Keratinocyte (primary cell): Measurements from ENCODE around the gene CASP9. TPM values are rescaled to one million over a fixed set of nuclear protein-coding genes. Genes with fewer than 3 reads are reported as not detected.

Experiments used
- DNase-seq: peaks from one replicate; pipeline ENCODE4 v3.0.0-alpha.2; 2011; ENCODE audit warnings: low read depth, missing footprints, low spot score
- FAIRE-seq: peaks from 2 replicates; lab custom pipeline; 2011; peaks lifted over from hg19 to GRCh38; lab: Jason Lieb, UNC
- H2AFZ ChIP-seq: 2 replicates; pipeline ENCODE4 v1.6.0; 2012; ENCODE audit warnings: low read length, control low read depth, inconsistent platforms; ENCODE audit not compliant: control insufficient read depth
- H3K27ac ChIP-seq: 2 replicates; pipeline ENCODE4 v1.5.1; 2011; ENCODE audit warnings: low read length; ENCODE audit not compliant: control insufficient read depth, insufficient read depth
- H3K27me3 ChIP-seq: 3 replicates; pipeline ENCODE4 v1.6.0; 2011; ENCODE audit warnings: low read length; ENCODE audit not compliant: control insufficient read depth, insufficient read depth; ENCODE audit errors: extremely low read depth
- H3K36me3 ChIP-seq, 2 experiments: 2 replicates in 1 of 2; 3 replicates in 1 of 2; pipeline ENCODE4 v1.5.1; 2011; ENCODE audit warnings: low read length in 2 of 2, mild to moderate bottlenecking in 1 of 2; ENCODE audit not compliant: control insufficient read depth in 2 of 2, insufficient read depth in 2 of 2; ENCODE audit errors: extremely low read depth in 1 of 2
- H3K4me1 ChIP-seq: 3 replicates; pipeline ENCODE4 v1.5.1; 2011; ENCODE audit warnings: low read length; ENCODE audit not compliant: control insufficient read depth, insufficient read depth; ENCODE audit errors: extremely low read depth
- H3K4me2 ChIP-seq: 3 replicates; pipeline ENCODE4 v1.6.0; 2011; ENCODE audit warnings: low read depth, low read length; ENCODE audit not compliant: control insufficient read depth, insufficient read depth; ENCODE audit errors: extremely low read depth
- H3K4me3 ChIP-seq, 3 experiments: fragments of 200-600 bp in 1 of 3; sonication (generic) in 1 of 3; 2 replicates in 2 of 3; 3 replicates in 1 of 3; pipeline ENCODE4 v1.5.1; 2011 to 2016; ENCODE audit warnings: low read length in 3 of 3, mild to moderate bottlenecking in 3 of 3, control low read depth in 2 of 3, inconsistent platforms in 1 of 3, low read depth in 1 of 3, mixed read lengths in 1 of 3, mixed run types in 1 of 3, moderate library complexity in 1 of 3; ENCODE audit not compliant: control insufficient read depth in 2 of 3, insufficient read depth in 2 of 3; ENCODE audit errors: extremely low read depth in 1 of 3
- H3K79me2 ChIP-seq: 2 replicates; pipeline ENCODE4 v1.6.0; 2012; ENCODE audit warnings: low read length; ENCODE audit not compliant: control insufficient read depth, insufficient read depth
- H3K9ac ChIP-seq: 3 replicates; pipeline ENCODE4 v1.6.0; 2011; ENCODE audit warnings: low read length; ENCODE audit not compliant: control insufficient read depth, insufficient read depth; ENCODE audit errors: extremely low read depth
- H3K9me1 ChIP-seq: 3 replicates; pipeline ENCODE4 v1.6.0; 2011; ENCODE audit warnings: low read length; ENCODE audit not compliant: control insufficient read depth, insufficient read depth; ENCODE audit errors: extremely low read depth
- H3K9me3 ChIP-seq: 2 replicates; pipeline ENCODE4 v1.5.1; 2012; ENCODE audit warnings: low read depth, low read length; ENCODE audit not compliant: control insufficient read depth
- H4K20me1 ChIP-seq: 3 replicates; pipeline ENCODE4 v1.6.0; 2011; ENCODE audit warnings: low read length; ENCODE audit not compliant: control insufficient read depth, insufficient read depth; ENCODE audit errors: extremely low read depth
- EZH2 ChIP-seq: IDR thresholded peaks from one replicate; pipeline ENCODE4 v1.6.1; 2012; ENCODE audit warnings: inconsistent platforms, mild to moderate bottlenecking, low read length, moderate library complexity
- dilution Hi-C: fragments of 300-500 bp; cut with MboI; formaldehyde crosslinking; loops from one replicate; pipeline ENCODE4 v1.7.0; 2020; ENCODE audit warnings: low sequenced_read_pairs; ENCODE audit not compliant: extremely low pct_ligation_motif_present
- polyA minus RNA-seq, 3 experiments: library from RNA; depleted of rRNA, polyadenylated mRNA; stranded (reverse); fragments of >200 nt; gene quantifications; 1 replicate in 1 of 3; 2 replicates in 1 of 3; 3 replicates in 1 of 3; pipeline ENCODE4 v1.2.3, GENCODE V29; 2011
- polyA plus RNA-seq, 5 experiments: library from polyadenylated mRNA; depleted of rRNA in 3 of 5; stranded (reverse) in 3 of 5; stranded (forward) in 1 of 5; unstranded in 1 of 5; fragments of >200 nt; gene quantifications; 1 replicate in 1 of 5; 2 replicates in 3 of 5; 3 replicates in 1 of 5; pipeline versions ENCODE4 v1.2.1 to v1.2.3, GENCODE V29; 2011 to 2012; ENCODE audit warnings: missing spikeins in 2 of 5, low read depth in 1 of 5, low replicate concordance in 1 of 5
- TF ChIP-seq, protein P1 (sequence below), 3 experiments: IDR thresholded peaks in 1 of 3; conservative IDR thresholded peaks in 1 of 3; optimal IDR thresholded peaks in 1 of 3; 2 replicates in 2 of 3; 3 replicates in 1 of 3; pipeline versions ENCODE3 to v1.5.1; 2011; ENCODE audit warnings: low read length in 3 of 3, mild to moderate bottlenecking in 3 of 3, moderate library complexity in 2 of 3, control low read depth in 1 of 3, inconsistent platforms in 1 of 3; ENCODE audit not compliant: insufficient read depth in 2 of 3; ENCODE audit errors: extremely low read depth in 1 of 3

Gene CASP9
- polyA plus RNA-seq (4.4 to 5.2 TPM (median 4.8 TPM) in 3 replicates), polyA minus RNA-seq (3.0 to 7.3 TPM (median 4.3 TPM) in 3 replicates)
- polyA plus RNA-seq (2011; ENCODE audit: low read depth), result 2.0 TPM
- polyA plus RNA-seq (2011; cell fraction: cytosol; rRNA removed), result 4.6 and 4.8 TPM in 2 replicates
- polyA plus RNA-seq (2011; cell fraction: nucleus; rRNA removed), result 6.5 and 8.6 TPM in 2 replicates
- polyA plus RNA-seq (2012; ENCODE audit: low replicate concordance), result 3.3 and 4.1 TPM in 2 replicates
- 9.8 TPM for polyA minus RNA-seq (2011; cell fraction: cytosol; rRNA and poly(A)+ RNA removed)
- 3.7 and 5.0 TPM in 2 replicates for polyA minus RNA-seq (2011; cell fraction: nucleus; rRNA and poly(A)+ RNA removed)

DNA sequence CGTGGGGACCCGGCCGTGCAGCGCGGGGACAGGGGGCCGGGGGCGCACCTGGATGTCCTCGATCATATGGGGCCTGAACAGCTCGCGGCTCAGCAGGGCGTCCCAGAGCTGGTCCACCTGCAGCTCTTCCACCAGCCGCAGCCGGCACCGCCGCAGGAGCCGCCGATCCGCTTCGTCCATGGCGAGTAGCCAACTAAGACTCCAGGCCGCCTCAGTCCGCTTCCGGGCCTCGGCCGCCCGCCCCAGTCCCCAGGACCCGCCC lies at the start of gene CASP9:
Gene CASP9 (minus strand): TSS at position 195 of the 262 bp plus-strand sequence. CDS start 15 bp downstream, at position 180.
- H3K27ac ChIP-seq, result peak within 1 kb of the TSS; percentile 88
- dilution Hi-C loops, result no loop called here
- H3K4me1 ChIP-seq, result peaks cover 21% of the 10 kb centered on the region
- H2AFZ ChIP-seq, result peak within 1 kb of the TSS; percentile 88
- DNase-seq (no peak), FAIRE-seq (no peak)
- peak within 1 kb of the TSS; percentile 69 to 83 (median 72) for H3K4me3 ChIP-seq
- peak within 1 kb of the TSS; percentile 95 for H3K4me2 ChIP-seq
- H3K9me1 ChIP-seq, result no peaks in the 10 kb centered on the region
- TF ChIP-seq, protein P1, sequence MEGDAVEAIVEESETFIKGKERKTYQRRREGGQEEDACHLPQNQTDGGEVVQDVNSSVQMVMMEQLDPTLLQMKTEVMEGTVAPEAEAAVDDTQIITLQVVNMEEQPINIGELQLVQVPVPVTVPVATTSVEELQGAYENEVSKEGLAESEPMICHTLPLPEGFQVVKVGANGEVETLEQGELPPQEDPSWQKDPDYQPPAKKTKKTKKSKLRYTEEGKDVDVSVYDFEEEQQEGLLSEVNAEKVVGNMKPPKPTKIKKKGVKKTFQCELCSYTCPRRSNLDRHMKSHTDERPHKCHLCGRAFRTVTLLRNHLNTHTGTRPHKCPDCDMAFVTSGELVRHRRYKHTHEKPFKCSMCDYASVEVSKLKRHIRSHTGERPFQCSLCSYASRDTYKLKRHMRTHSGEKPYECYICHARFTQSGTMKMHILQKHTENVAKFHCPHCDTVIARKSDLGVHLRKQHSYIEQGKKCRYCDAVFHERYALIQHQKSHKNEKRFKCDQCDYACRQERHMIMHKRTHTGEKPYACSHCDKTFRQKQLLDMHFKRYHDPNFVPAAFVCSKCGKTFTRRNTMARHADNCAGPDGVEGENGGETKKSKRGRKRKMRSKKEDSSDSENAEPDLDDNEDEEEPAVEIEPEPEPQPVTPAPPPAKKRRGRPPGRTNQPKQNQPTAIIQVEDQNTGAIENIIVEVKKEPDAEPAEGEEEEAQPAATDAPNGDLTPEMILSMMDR (optimal IDR thresholded peaks at IDR 0.05 in 1 of 3, IDR thresholded peaks at IDR 0.05 in 1 of 3, conservative IDR thresholded peaks at IDR 0.05 in 1 of 3; ENCODE audit: extremely low read depth in 1 of 3, insufficient read depth in 2 of 3, low read length in 3 of 3), result no peak
- no peak for TF ChIP-seq EZH2
- H3K9ac ChIP-seq, result peak within 1 kb of the TSS; percentile 83
- H3K27me3 ChIP-seq, result no peaks in the 10 kb centered on the region
- no peaks in the 10 kb centered on the region for H3K36me3 ChIP-seq
- no peaks in the 10 kb centered on the region for H4K20me1 ChIP-seq
- H3K79me2 ChIP-seq, result peaks cover 15% of the 10 kb centered on the region
- H3K9me3 ChIP-seq, result no peaks in the 10 kb centered on the region

DNA sequence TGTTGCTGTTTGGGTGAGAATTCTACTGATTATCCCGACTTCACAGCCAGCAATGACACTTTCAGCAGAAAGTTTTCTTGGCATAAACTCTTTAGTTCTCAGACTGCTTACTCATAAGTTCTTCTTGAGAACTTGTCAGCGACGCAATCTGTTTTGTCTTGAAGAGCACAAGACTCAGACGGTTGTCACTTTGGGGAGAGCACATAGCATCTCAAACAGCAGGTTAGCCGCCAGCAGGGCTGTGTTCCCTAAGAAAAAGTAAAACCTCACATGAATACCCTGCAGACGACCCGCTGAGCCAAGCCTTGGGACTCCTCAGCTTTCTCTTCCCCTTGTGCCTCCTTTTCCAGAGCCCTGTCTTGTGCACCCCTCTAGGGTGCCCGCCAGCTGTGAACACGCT lies 49.5 kb upstream of the CASP9 start:
- no peak for TF ChIP-seq EZH2
- TF ChIP-seq, protein P1 (optimal IDR thresholded peaks at IDR 0.05 in 1 of 3, IDR thresholded peaks at IDR 0.05 in 1 of 3, conservative IDR thresholded peaks at IDR 0.05 in 1 of 3; ENCODE audit: extremely low read depth in 1 of 3, insufficient read depth in 2 of 3, low read length in 3 of 3), result no peak
- Histone ChIP-seq H3K4me2 (no peak overlapping the region), H3K4me3 (no peak overlapping the region), H4K20me1 (no peaks in the 10 kb centered on the region), H3K27ac (no peak overlapping the region), H2AFZ (no peak overlapping the region), H3K9ac (no peak overlapping the region), H3K27me3 (no peaks in the 10 kb centered on the region), H3K4me1 (no peaks in the 10 kb centered on the region), H3K79me2 (no peaks in the 10 kb centered on the region), H3K36me3 (peaks cover 3 to 5% of the 10 kb centered on the region in 2 experiments), H3K9me3 (no peaks in the 10 kb centered on the region), H3K9me1 (no peaks in the 10 kb centered on the region)
- DNase-seq, result no peak
- no peak for FAIRE-seq
- dilution Hi-C loops, result no loop called here
